AG09319 (cell line): ENCODE results near the gene CASP10.
"Not testable (repeated sequence)": the region's sequence is repeated elsewhere in the genome, so short reads cannot be mapped to it uniquely, and the experiment has no call there.

ENCODE experiments used
- DNase-seq: peaks from one replicate; pipeline ENCODE4 v3.0.0-alpha.2; 2010; ENCODE audit warnings: low read depth; ENCODE audit errors: extremely low read depth
- TF ChIP-seq, protein P1 (sequence below): IDR thresholded peaks from 2 replicates; pipeline ENCODE4 v1.5.1; 2011; ENCODE audit warnings: low read depth, mild to moderate bottlenecking, inconsistent platforms, low read length, moderate library complexity

The CASP10 gene

DNA sequence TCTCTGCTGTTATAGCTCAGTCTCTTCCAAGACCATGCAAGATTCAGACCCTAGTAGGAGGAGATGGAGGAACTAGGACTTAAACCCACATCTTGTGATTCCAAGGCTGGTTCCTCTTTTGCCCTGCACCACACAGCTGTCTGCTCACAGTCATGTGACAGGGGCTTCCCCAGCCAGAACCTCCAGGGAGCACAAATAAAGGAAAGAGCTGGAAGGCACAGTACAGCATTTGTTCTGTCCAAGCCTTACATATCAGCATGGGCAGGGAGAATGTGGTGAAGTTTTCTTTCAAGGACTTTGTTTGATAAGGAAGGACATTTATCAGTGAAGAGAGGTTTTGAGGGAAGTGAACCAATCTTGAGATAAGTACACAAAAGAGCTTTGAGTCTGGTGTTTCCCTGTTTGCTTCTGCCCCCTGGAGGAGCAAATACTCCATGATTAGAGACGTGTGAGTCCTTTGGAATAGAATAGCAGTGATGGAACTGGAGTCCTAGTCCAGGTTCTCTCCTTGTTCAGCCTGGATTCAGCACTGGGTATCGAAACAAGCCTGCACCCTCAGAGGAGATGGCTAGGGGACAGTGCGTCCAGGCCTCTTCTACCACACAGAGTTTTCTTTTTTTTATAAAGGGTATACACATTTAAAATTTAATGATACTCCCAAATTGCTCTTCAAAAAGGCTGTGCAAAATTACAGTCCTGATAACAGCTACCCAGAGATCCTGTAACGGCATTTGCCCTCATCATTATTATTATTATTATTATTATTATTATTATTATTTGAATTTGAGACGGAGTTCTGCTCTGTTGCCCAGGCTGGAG, 24.6 kb upstream of the CASP10 start:
- peak; percentile 56 for DNase-seq

DNA sequence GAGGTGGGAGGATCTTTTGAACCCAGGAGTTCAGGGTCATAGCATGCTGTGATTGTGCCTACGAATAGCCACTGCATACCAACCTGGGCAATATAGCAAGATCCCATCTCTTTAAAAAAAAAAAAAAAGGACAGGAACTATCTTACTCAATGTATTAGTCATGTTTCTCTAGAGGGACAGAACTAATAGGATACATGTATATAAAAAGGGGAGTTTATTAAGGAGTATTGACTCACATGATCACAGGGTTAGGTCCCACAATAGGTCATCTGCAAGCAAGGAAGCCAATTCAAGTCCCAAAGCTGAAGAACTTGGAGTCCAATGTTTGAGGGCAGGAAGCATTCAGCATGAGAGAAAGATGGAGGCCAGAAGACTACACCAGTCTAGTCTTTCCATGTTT, 18.8 kb upstream of the CASP10 start:
- TF ChIP-seq, protein P1, sequence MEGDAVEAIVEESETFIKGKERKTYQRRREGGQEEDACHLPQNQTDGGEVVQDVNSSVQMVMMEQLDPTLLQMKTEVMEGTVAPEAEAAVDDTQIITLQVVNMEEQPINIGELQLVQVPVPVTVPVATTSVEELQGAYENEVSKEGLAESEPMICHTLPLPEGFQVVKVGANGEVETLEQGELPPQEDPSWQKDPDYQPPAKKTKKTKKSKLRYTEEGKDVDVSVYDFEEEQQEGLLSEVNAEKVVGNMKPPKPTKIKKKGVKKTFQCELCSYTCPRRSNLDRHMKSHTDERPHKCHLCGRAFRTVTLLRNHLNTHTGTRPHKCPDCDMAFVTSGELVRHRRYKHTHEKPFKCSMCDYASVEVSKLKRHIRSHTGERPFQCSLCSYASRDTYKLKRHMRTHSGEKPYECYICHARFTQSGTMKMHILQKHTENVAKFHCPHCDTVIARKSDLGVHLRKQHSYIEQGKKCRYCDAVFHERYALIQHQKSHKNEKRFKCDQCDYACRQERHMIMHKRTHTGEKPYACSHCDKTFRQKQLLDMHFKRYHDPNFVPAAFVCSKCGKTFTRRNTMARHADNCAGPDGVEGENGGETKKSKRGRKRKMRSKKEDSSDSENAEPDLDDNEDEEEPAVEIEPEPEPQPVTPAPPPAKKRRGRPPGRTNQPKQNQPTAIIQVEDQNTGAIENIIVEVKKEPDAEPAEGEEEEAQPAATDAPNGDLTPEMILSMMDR = no peak

More for the DNA sequence above, 24.6 kb upstream of the CASP10 start:
- TF ChIP-seq, protein P1 = peak; percentile 71

DNA sequence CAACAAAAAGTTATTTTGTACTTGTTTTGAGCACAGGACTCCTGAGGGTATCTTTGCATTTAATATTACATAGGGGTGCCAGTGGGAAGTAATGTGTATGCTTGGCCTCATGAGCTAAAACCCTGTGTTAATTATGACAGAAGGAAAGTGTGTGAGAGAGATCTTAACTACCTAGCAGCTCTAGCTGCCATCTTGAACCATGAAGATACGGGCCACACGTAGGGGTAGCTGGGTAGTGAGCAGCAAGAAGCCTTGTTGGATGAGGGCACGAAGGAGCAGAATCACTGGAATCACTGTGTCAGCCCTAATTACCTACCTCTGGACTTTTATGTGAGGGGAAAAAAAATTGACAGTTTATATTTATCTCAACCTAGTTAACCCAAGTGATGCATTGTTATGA, 15.4 kb upstream of the CASP10 start:
- DNase-seq = no peak
- TF ChIP-seq, protein P1 = no peak

More for the DNA sequence above, 18.8 kb upstream of the CASP10 start:
- no peak for DNase-seq

DNA sequence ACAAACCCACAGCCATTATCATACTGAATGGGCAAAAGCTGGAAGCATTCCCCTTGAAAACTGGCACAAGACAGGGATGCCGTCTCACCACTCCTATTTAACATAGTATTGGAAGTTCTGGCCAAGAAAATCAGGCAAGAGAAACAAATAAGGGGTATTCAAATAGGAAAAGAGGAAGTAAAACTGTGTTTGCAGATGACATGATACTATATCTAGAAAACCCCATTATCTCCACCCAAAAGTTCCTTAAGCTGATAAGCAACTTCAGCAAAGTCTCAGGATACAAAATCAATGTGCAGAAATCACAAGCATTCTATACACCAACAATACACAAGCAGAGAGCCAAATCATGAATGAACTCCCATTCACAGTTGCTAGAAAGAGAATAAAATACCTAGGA, 14.4 kb upstream of the CASP10 start:
- not testable (repeated sequence) for DNase-seq

DNA sequence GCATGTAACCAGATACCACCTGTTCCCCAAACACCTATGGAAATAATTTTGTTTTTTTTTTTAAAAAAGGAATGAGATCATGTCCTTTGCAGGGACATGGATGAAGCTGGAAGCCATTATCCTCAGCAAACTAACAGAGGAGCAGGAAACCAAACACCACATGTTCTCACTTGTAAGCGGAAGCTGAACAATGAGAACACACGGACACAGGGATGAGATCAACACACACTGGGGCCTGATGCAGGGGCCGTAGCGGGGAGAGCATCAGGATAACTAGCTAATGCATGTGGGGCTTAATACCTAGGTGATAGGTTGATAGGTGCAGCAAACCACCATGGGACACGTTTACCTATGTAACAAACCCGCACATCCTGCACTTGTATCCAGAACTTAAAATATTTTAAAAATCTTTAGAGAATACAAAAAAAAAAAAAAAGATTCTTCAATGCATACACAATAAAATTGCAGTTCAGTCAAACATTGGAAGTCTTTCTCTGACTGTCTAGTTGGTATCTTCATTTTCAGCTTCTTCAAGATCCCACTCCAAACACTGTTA, 11.6 kb upstream of the CASP10 start:
- DNase-seq = no peak
- TF ChIP-seq, protein P1 = no peak

DNA sequence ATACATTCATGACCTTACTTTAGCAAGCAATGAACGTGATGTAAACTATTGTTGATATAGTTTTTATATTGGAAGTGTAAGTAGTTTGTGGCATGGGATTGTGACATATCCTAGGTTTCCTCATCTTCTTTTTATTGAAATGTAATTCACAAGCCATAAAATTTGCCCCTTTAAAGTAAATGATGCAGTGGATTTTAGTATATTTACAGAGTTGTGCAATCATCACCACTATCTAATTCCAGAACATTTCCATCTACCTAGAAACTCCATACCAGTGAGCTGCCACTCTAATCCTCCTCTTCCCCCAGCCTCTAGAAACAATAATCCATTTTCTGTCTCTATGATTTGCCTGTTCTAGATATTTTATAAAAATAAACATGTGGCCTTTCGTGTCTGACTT, 10.7 kb upstream of the CASP10 start:
- DNase-seq = no peak
- TF ChIP-seq, protein P1 = no peak

DNA sequence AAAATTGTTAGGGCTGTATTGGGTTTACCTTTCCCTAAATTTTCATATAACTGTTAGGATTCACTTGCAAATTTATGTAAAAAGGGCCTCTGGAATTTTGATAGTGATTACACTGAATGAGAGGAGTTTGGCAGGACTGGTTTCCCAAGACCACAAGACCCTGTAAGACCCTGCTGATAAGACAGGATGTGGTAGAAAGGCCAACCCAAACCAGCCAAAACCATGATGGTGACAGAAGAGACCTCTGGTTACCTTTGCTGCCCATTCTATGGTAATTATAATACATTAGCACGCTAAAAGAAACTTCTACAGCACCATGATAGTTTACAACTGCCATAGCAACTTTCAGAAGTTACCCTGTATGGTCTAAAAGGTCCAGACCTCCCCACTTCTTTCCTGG, 8.3 kb upstream of the CASP10 start:
- DNase-seq = no peak
- TF ChIP-seq, protein P1 = no peak
